Measurements from ENCODE around the gene PHACTR1.

DNA sequence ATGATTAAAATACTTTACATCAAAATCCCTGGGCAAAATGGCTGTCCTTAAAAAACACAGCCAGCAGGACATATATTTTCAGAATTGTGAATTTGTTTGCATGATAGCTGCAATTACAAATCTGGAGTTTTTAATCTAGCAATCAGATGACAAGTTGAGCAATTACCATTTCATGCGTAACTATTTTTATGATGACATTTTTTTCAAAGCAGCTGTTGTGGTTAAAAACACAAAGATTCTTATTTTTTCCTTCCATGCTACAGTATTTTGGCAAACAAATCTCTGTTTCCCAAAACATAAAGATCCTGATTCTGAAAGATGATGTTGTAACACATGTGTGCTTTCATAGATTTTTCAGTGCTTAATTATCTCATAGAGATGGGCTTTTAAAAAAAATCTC lies 90.2 kb downstream of the PHACTR1 start:
- TF ChIP-seq, protein P1, sequence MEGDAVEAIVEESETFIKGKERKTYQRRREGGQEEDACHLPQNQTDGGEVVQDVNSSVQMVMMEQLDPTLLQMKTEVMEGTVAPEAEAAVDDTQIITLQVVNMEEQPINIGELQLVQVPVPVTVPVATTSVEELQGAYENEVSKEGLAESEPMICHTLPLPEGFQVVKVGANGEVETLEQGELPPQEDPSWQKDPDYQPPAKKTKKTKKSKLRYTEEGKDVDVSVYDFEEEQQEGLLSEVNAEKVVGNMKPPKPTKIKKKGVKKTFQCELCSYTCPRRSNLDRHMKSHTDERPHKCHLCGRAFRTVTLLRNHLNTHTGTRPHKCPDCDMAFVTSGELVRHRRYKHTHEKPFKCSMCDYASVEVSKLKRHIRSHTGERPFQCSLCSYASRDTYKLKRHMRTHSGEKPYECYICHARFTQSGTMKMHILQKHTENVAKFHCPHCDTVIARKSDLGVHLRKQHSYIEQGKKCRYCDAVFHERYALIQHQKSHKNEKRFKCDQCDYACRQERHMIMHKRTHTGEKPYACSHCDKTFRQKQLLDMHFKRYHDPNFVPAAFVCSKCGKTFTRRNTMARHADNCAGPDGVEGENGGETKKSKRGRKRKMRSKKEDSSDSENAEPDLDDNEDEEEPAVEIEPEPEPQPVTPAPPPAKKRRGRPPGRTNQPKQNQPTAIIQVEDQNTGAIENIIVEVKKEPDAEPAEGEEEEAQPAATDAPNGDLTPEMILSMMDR (conservative IDR thresholded peaks at IDR 0.05 in 1 of 2, IDR thresholded peaks at IDR 0.05 in 1 of 2; ENCODE audit: low read depth in 1 of 2, low read length in 2 of 2) = no peak
- TF ChIP-seq EZH2 (IDR thresholded peaks at IDR 0.05; ENCODE audit: low read length, missing control alignments) = no peak

Data from fibroblast of lung (primary cell).